ENCODE results near the gene KDM5B. TPM values are rescaled to one million over a fixed set of nuclear protein-coding genes. Genes with fewer than 3 reads are reported as not detected.

KDM5B gene
- total RNA-seq, 1 experiment from 2014 or later = 44.6 TPM

GRCh38 chr1:202709276-202710041 is 98.8 kb downstream of the KDM5B start:
- Histone ChIP-seq H3K4me1 (ENCODE audit: control insufficient read depth in 1 of 2, insufficient read depth in 2 of 2, low read length in 2 of 2) (no peaks in the 10 kb centered on the region), H4K20me1 (ENCODE audit: insufficient read depth) (no peaks in the 10 kb centered on the region), H3K27me3 (ENCODE audit: insufficient read depth, low read length) (peaks cover 68% of the 10 kb centered on the region), H3K9ac (ENCODE audit: low read length) (no peak overlapping the region), H3K4me2 (ENCODE audit: low read length) (no peak overlapping the region), H3K79me2 (ENCODE audit: insufficient read depth, low read length) (no peaks in the 10 kb centered on the region), H3K4me3 (replicated peaks in 1 of 2; ENCODE audit: low read depth in 1 of 2, low read length in 2 of 2) (no peak overlapping the region), H3K27ac (ENCODE audit: low read depth, low read length) (no peak overlapping the region), H3K36me3 (ENCODE audit: control insufficient read depth in 1 of 2, insufficient read depth in 2 of 2, low read length in 2 of 2) (no peaks in the 10 kb centered on the region), H3K9me2 (ENCODE audit: insufficient read depth) (no peaks in the 10 kb centered on the region), H2AFZ (ENCODE audit: low read depth, low read length, poor library complexity, severe bottlenecking) (no peak overlapping the region), H3K9me3 (ENCODE audit: control insufficient read depth in 1 of 2, insufficient read depth in 1 of 2, low read depth in 1 of 2, low read length in 2 of 2) (no peaks in the 10 kb centered on the region)
- ChIA-PET POLR2A (no interaction called here), RAD21 (ENCODE audit: low non-redundant PET in 1 of 2, low total read pairs in 2 of 2, uncharacterized antibody in 2 of 2, unreplicated experiment in 2 of 2) (interaction anchor here in 1 of 2 experiments (0.6 kb wide), 1 partner anchor 287 kb away, joined by 3 read pairs; no protein-coding TSS in a partner anchor), CTCF (no interaction called here)
- intact Hi-C loops (cut with micrococcal nuclease) = loop anchor here (10.0 kb wide), 1 partner anchor 205 kb away; no protein-coding TSS in a partner anchor
- BruUV-seq (replicated peaks) = no TSS peak
- TF ChIP-seq TCF7L2 (IDR thresholded peaks at IDR 0.05; ENCODE audit: borderline replicate concordance, extremely low read depth, insufficient read depth, insufficient read length) = no peak
- TF ChIP-seq RAD21 (IDR thresholded peaks at IDR 0.05; ENCODE audit: low read depth) = no peak
- no peak for TF ChIP-seq CTCF (IDR thresholded peaks at IDR 0.05 in 2 of 3, conservative IDR thresholded peaks at IDR 0.05 in 1 of 3; ENCODE audit: borderline replicate concordance in 1 of 3, insufficient read depth in 1 of 3, low read depth in 2 of 3, low read length in 2 of 3)
- TF ChIP-seq POLR2A (IDR thresholded peaks at IDR 0.05; ENCODE audit: borderline replicate concordance, extremely low read depth, insufficient read depth, insufficient read length) = no peak
- TF ChIP-seq EZH2 (IDR thresholded peaks at IDR 0.05) = no peak
- TF ChIP-seq REST (IDR thresholded peaks at IDR 0.05; ENCODE audit: low read depth) = no peak
- no peak for TF ChIP-seq CBX3 (IDR thresholded peaks at IDR 0.05; ENCODE audit: low read depth)
- TF ChIP-seq ZFX (IDR thresholded peaks at IDR 0.05) = no peak
- TF ChIP-seq ELF1 (IDR thresholded peaks at IDR 0.05; ENCODE audit: borderline replicate concordance, low read depth) = no peak
- no peak for TF ChIP-seq ATF3 (IDR thresholded peaks at IDR 0.05)
- TF ChIP-seq EGR1 (IDR thresholded peaks at IDR 0.05; ENCODE audit: low read depth) = no peak
- TF ChIP-seq ZNF274 (IDR thresholded peaks at IDR 0.05; ENCODE audit: low read depth, low read length) = no peak
- TF ChIP-seq SIN3A (IDR thresholded peaks at IDR 0.05; ENCODE audit: low read depth) = no peak
- no peak for TF ChIP-seq SRF (IDR thresholded peaks at IDR 0.05; ENCODE audit: low read depth)
- no peak for DNase-seq (ENCODE audit: low read depth, low spot score)
- no peak for ATAC-seq

Measured in HCT116 (cell line).